ENCODE measurements around the gene ZNF556.

ZNF556 gene

GRCh38 chr19:2846180-2846894, 20.8 kb upstream of the ZNF556 start:
- TF ChIP-seq CTCF (IDR thresholded peaks at IDR 0.05), result no peak

GRCh38 chr19:2847507-2847906, 19.6 kb upstream of the ZNF556 start:
- TF ChIP-seq CTCF (IDR thresholded peaks at IDR 0.05), result no peak

- no peak for TF ChIP-seq CTCF (IDR thresholded peaks at IDR 0.05)
Observed at GRCh38 chr19:2848616-2849015, 18.5 kb upstream of the ZNF556 start.

- TF ChIP-seq CTCF (IDR thresholded peaks at IDR 0.05), result no peak
Observed at GRCh38 chr19:2850256-2850925, 16.7 kb upstream of the ZNF556 start.

- no peak for TF ChIP-seq CTCF (IDR thresholded peaks at IDR 0.05)
Observed at GRCh38 chr19:2852598-2852997, 14.5 kb upstream of the ZNF556 start.

GRCh38 chr19:2853015-2853606, 14.0 kb upstream of the ZNF556 start:
- TF ChIP-seq CTCF (IDR thresholded peaks at IDR 0.05), result no peak

- no peak for TF ChIP-seq CTCF (IDR thresholded peaks at IDR 0.05)
Observed at GRCh38 chr19:2854849-2855248, 12.3 kb upstream of the ZNF556 start.

Measured in LNCAP (cell line).